Activated CD4-positive, alpha-beta T cell treated with anti-CD3 and anti-CD28 coated beads for 24 hours (primary cell): ENCODE measurements around the gene TERT.

Experiments
- DNase-seq, 2 donors: peaks; one replicate each; pipeline ENCODE4 v3.0.0-alpha.2; 2020; ENCODE audit warnings: low read depth in 2 of 2

The TERT gene

GRCh38 chr5:1206521-1207412 is 88.1 kb downstream of the TERT start:
- no peak for DNase-seq

GRCh38 chr5:1205255-1206180 is 89.3 kb downstream of the TERT start:
- no peak for DNase-seq

GRCh38 chr5:1204693-1205242 is 90.1 kb downstream of the TERT start:
- no peak for DNase-seq

- DNase-seq: no peak
These were observed 90.7 kb downstream of the TERT start for GRCh38 chr5:1203968-1204692.

- no peak for DNase-seq
These were observed 91.4 kb downstream of the TERT start for GRCh38 chr5:1203311-1203967.
